Neutrophil (primary cell): ENCODE measurements around the gene MAP3K14.

Experiments used
- H3K27ac ChIP-seq: fragments of 200-600 bp; sonication (generic); 2 replicates; pipeline ENCODE4 v1.5.1; 2016; ENCODE audit warnings: mild to moderate bottlenecking, moderate library complexity
- H3K27me3 ChIP-seq: fragments of 200-600 bp; sonication (generic); 2 replicates; pipeline ENCODE4 v1.6.0; 2016; ENCODE audit warnings: mild to moderate bottlenecking
- H3K36me3 ChIP-seq: fragments of 200-600 bp; sonication (generic); 2 replicates; pipeline ENCODE4 v1.5.1; 2017
- H3K4me1 ChIP-seq, 2 experiments: fragments of 200-600 bp in 1 of 2; sonication (generic) in 1 of 2; 1 replicate in 1 of 2; 2 replicates in 1 of 2; pipeline versions ENCODE4 v1.5.1 to v1.6.1; 2013 to 2016; ENCODE audit warnings: low read depth in 1 of 2, low read length in 1 of 2, mild to moderate bottlenecking in 1 of 2, moderate library complexity in 1 of 2; ENCODE audit not compliant: control insufficient read depth in 1 of 2, insufficient read depth in 1 of 2
- H3K4me3 ChIP-seq, 2 experiments: fragments of 200-600 bp in 1 of 2; sonication (generic) in 1 of 2; 1 replicate in 1 of 2; 2 replicates in 1 of 2; pipeline ENCODE4 v1.5.1; 2013 to 2016; ENCODE audit warnings: low read depth in 1 of 2, low read length in 1 of 2, mild to moderate bottlenecking in 1 of 2, moderate library complexity in 1 of 2
- H3K9me3 ChIP-seq: fragments of 200-600 bp; sonication (generic); 2 replicates; pipeline ENCODE4 v1.5.1; 2016
- TF ChIP-seq, protein P1 (sequence below): fragments of 200-600 bp; sonication (generic); IDR thresholded peaks from 2 replicates; pipeline ENCODE4 v1.5.1; 2016; ENCODE audit warnings: antibody characterized with exemption

The MAP3K14 gene

DNA sequence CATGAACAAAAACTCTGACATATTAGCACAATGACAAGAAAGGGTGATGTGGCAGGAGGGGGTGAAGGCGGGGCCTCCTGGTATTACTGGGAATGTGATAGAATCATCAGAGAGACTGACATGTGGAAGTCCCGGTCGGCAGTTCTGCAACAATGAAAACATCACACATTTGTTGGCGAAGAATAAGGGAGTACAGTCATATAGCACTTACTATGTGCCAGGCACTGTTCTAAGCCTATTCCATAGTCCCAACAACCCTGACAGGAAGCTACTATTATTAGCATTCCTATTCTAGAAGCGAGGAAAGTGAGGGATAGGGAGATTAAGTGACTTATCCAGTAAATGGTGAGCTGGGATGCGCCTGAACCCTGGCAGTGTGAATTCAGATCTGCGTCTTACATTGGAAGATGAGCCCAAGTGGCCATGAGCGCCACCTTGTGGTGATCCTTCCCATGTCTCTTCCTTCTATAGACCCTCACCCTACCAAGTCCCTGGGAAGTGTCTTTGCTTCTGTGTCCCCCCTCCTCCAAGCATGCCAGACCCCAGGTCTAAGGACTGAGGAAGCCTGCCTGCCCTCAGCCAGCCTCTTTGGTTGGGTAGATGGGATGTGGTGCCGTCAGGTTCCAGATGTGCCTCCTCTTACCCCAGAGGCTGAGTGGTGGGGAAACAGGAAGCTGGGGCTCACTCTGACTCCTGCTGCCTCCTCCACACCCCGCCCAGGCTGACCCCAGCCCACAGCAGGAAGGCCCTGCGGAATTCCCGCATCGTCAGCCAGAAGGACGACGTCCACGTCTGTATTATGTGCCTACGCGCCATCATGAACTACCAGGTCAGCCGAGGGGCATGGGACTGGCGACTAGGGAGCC lies 81.2 kb downstream of the MAP3K14 start:
- peaks cover 65 to 72% of the 10 kb centered on the region in 2 experiments for H3K4me1 ChIP-seq
- H3K27ac ChIP-seq = peak overlapping the region; percentile 99
- H3K27me3 ChIP-seq = no peaks in the 10 kb centered on the region
- peak overlapping the region; percentile 33 to 57 for H3K4me3 ChIP-seq
- peaks cover 6% of the 10 kb centered on the region for H3K9me3 ChIP-seq
- TF ChIP-seq, protein P1, sequence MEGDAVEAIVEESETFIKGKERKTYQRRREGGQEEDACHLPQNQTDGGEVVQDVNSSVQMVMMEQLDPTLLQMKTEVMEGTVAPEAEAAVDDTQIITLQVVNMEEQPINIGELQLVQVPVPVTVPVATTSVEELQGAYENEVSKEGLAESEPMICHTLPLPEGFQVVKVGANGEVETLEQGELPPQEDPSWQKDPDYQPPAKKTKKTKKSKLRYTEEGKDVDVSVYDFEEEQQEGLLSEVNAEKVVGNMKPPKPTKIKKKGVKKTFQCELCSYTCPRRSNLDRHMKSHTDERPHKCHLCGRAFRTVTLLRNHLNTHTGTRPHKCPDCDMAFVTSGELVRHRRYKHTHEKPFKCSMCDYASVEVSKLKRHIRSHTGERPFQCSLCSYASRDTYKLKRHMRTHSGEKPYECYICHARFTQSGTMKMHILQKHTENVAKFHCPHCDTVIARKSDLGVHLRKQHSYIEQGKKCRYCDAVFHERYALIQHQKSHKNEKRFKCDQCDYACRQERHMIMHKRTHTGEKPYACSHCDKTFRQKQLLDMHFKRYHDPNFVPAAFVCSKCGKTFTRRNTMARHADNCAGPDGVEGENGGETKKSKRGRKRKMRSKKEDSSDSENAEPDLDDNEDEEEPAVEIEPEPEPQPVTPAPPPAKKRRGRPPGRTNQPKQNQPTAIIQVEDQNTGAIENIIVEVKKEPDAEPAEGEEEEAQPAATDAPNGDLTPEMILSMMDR = peak; percentile 73
- peaks cover 98% of the 10 kb centered on the region for H3K36me3 ChIP-seq

DNA sequence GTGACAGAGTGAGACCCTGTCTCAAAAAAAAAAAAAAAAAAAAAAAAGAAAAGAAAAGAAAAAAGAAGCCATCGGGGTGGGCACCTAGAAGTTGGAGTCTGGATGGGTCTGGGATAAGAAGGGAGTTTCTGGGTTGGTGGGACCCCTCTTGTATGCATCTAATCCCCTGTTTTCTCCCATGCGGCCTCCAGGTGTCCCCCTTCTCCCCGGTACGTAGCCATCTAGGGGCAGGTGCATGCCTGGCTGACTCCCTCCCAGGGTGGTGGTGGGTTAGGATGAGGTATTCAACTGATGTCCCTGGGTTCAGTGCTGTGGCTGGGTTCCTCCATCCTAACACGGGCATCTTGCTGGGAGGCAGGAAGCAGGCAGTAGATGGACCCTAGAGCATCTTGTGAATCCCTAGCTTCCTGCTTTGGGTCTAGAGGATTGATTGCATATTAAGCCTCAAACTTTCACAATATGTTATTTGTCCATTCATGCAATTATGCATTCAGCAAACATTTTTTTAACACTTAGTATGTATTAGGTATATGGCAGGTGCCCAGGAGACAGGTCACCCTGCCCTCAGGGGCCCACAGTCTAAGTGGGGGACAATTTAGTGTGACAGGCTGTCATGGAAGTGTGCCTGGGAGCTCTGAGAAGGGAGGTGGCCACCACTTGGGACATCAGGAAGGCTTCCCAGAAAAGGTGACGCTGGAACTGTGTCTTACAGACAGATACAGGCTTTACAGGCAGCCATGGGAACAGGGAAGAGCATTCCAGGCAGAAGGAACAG lies 82.0 kb downstream of the MAP3K14 start:
- peak overlapping the region; percentile 99 for H3K27ac ChIP-seq
- H3K4me3 ChIP-seq = peak overlapping the region; percentile 33 to 57
- no peaks in the 10 kb centered on the region for H3K27me3 ChIP-seq
- peaks cover 73 to 80% of the 10 kb centered on the region in 2 experiments for H3K4me1 ChIP-seq
- peaks cover 98% of the 10 kb centered on the region for H3K36me3 ChIP-seq
- H3K9me3 ChIP-seq = peaks cover 6% of the 10 kb centered on the region
- TF ChIP-seq, protein P1 = peak; percentile 26

DNA sequence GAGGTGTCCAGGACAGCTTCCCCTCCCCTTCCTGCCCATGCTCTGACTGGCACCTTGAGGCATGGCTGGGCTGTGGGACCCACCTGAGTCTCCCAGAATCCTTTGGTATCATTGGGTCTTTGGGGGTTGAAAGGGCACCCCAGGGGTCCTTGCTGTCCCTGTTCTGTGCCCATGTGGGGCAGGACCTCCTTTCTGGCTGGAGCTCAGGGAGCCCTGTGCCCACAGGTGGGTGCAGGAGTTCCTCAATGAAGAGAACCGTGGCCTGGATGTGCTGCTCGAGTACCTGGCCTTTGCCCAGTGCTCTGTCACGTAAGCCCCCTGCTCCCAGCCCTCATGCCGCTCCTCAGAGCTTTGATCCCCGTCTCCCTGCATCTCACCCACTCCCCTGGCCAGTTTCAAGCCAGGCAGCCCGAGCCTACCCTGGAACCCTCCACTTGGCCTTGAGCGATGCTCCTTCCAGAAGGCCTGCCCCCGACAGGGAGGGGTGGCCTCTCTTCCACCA lies 83.3 kb downstream of the MAP3K14 start:
- Histone ChIP-seq H3K36me3 (peaks cover 88% of the 10 kb centered on the region), H3K4me3 (peak overlapping the region in 1 of 2 experiments; percentile 74), H3K9me3 (peaks cover 6% of the 10 kb centered on the region), H3K27ac (peak overlapping the region; percentile 99), H3K4me1 (peaks cover 85 to 94% of the 10 kb centered on the region in 2 experiments), H3K27me3 (no peaks in the 10 kb centered on the region)
- TF ChIP-seq, protein P1 = no peak

DNA sequence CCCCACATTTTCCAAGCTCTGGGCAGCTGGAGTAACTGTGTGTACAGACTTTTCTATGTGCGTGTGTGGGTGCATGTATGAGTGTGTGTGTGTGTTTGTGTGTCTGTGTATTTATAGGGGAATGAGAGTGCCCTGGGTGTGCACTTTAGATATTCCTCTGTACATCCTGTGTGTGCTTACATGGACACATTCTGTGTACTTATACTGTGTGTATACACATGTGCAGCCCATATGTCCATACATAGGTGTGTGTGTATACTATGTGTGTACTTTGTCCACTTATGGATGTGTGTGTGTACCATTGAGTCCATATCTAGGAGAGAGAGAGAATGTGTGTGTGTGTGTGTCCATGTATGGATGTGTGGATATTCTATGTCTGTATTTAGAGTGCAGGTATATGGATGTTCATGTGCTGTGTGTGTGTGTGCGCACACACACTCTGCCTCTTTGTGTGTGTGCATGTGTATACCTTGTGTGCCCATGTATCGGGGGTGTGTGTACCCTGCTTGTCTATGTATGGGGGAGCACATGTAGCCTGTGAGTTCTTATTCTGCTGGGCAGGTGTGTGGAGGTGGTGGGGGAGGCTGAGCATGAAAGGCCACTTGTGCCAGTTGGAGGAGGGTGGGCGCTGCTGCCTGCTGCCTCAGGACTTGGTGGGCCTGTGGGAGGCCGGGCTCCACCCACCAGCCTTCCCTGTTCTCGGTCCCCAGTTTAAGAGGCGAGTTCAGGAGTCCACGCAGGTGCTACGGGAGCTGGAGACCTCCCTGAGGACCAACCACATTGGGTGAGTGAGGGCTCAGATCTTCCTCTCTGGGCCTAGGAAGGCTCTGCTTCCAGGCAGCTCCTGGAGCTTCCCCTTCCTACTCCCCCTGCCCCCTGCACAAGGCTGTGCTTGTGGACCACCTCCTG lies 84.1 kb downstream of the MAP3K14 start:
- H3K9me3 ChIP-seq = peaks cover 6% of the 10 kb centered on the region
- peak overlapping the region; percentile 13 to 74 for H3K4me3 ChIP-seq
- H3K4me1 ChIP-seq = peaks cover 92 to 100% of the 10 kb centered on the region in 2 experiments
- TF ChIP-seq, protein P1 = no peak
- H3K36me3 ChIP-seq = peaks cover 81% of the 10 kb centered on the region
- no peaks in the 10 kb centered on the region for H3K27me3 ChIP-seq
- H3K27ac ChIP-seq = peak overlapping the region; percentile 99
